ENCODE results near the gene EPHA6. TPM values are rescaled to one million over a fixed set of nuclear protein-coding genes. Genes with fewer than 3 reads are reported as not detected.

Gene EPHA6
- total and polyA plus RNA-seq, 2 donors (not counting 3 experiments of a cell fraction or from before 2014, with no cell fraction given) = not detected

DNA sequence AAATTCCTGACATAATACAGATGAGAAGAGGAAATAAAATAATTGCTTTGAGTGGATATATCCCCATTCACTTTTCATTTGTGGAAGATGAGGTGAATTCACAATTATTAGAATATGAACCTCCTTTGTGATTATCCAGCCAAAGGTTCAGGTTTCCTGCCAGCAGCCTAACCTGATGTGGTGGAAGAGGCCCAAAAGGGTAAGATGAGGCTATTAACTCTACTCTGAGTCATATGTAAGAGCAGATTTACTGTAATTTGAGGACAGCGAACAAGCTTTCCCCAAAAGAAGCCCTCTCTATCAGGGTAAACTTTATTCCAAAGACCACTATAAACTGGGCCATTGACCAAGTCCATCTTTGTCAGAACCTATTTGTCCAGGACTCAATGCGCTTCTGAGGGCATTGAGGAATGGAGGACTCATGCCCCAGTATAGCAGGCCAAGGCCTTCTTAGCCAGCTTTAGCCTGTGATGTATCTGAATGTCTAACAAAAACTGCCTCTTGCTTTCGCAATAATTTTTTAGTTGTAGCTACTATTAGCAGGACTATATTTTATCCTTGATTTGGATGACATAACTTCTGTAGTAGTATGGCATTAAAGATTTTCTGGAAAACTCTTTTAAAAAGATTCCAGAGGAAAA is 859.1 kb downstream of the EPHA6 start:
- H4K20me1 ChIP-seq (replicated peaks; ENCODE audit: control insufficient read depth, extremely low read depth, insufficient read depth, low read length) = no peaks in the 10 kb centered on the region
- H3K4me1 ChIP-seq (ENCODE audit: control insufficient read depth, extremely low read depth, insufficient read depth, low read length) = no peaks in the 10 kb centered on the region
- H3K79me2 ChIP-seq (ENCODE audit: control insufficient read depth, insufficient read depth, low read length) = no peaks in the 10 kb centered on the region
- CTCF ChIA-PET = no interaction called here
- no peak overlapping the region for H3K27ac ChIP-seq (ENCODE audit: insufficient read depth, low read depth, low read length)
- TF ChIP-seq POLR2AphosphoS5 (IDR thresholded peaks at IDR 0.05; ENCODE audit: insufficient read depth, low read depth, low read length) (no peak), POLR2A (IDR thresholded peaks at IDR 0.05; ENCODE audit: low read depth, low read length) (no peak), JUN (IDR thresholded peaks at IDR 0.05; ENCODE audit: borderline replicate concordance, insufficient read depth, insufficient read length, low read depth) (no peak), EZH2 (IDR thresholded peaks at IDR 0.05; ENCODE audit: borderline replicate concordance, low read depth, low read length, severe bottlenecking) (no peak), FOS (IDR thresholded peaks at IDR 0.05; ENCODE audit: borderline replicate concordance, insufficient read depth, low read length) (no peak), MAX (IDR thresholded peaks at IDR 0.05; ENCODE audit: insufficient read depth, insufficient read length) (no peak), GATA2 (IDR thresholded peaks at IDR 0.05; ENCODE audit: insufficient read depth, insufficient read length, low read depth, low read length) (no peak), MYC (IDR thresholded peaks at IDR 0.05; ENCODE audit: low read depth, low read length) (no peak)
- TF ChIP-seq, protein P1, sequence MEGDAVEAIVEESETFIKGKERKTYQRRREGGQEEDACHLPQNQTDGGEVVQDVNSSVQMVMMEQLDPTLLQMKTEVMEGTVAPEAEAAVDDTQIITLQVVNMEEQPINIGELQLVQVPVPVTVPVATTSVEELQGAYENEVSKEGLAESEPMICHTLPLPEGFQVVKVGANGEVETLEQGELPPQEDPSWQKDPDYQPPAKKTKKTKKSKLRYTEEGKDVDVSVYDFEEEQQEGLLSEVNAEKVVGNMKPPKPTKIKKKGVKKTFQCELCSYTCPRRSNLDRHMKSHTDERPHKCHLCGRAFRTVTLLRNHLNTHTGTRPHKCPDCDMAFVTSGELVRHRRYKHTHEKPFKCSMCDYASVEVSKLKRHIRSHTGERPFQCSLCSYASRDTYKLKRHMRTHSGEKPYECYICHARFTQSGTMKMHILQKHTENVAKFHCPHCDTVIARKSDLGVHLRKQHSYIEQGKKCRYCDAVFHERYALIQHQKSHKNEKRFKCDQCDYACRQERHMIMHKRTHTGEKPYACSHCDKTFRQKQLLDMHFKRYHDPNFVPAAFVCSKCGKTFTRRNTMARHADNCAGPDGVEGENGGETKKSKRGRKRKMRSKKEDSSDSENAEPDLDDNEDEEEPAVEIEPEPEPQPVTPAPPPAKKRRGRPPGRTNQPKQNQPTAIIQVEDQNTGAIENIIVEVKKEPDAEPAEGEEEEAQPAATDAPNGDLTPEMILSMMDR (IDR thresholded peaks at IDR 0.05; ENCODE audit: extremely low read depth in 1 of 2, insufficient read depth in 1 of 2, low read depth in 1 of 2, low read length in 2 of 2) = no peak
- H3K4me2 ChIP-seq (ENCODE audit: insufficient read depth, low read length) = no peak overlapping the region
- FAIRE-seq (no peak), DNase-seq (ENCODE audit: low read depth, low spot score) (no peak)
- no TSS peak for BruUV-seq (replicated peaks)
- H3K9me3 ChIP-seq (replicated peaks; ENCODE audit: control insufficient read depth, insufficient read depth, low read length) = no peaks in the 10 kb centered on the region
- H3K9me1 ChIP-seq (replicated peaks; ENCODE audit: control insufficient read depth, extremely low read depth, insufficient read depth, low read length) = no peaks in the 10 kb centered on the region
- H3K36me3 ChIP-seq (ENCODE audit: control insufficient read depth in 2 of 2, extremely low read depth in 1 of 2, insufficient read depth in 2 of 2, low read length in 2 of 2) = no peaks in the 10 kb centered on the region
- dilution Hi-C loops (cut with MboI; ENCODE audit: extremely low pct_ligation_motif_present, low sequenced_read_pairs) = no loop called here
- POLR2A ChIA-PET = no interaction called here
- H3K4me3 ChIP-seq (replicated peaks in 1 of 3; ENCODE audit: insufficient read depth in 1 of 3, low read depth in 1 of 3, low read length in 3 of 3) = no peak overlapping the region
- H2AFZ ChIP-seq (ENCODE audit: low read depth, low read length) = no peak overlapping the region
- no peak overlapping the region for H3K9ac ChIP-seq (replicated peaks; ENCODE audit: extremely low read depth, insufficient read depth, low read length)
- intact Hi-C loops (cut with micrococcal nuclease) = no loop called here
- no peaks in the 10 kb centered on the region for H3K27me3 ChIP-seq (ENCODE audit: control insufficient read depth in 2 of 2, insufficient read depth in 2 of 2, low read length in 2 of 2)

Data from endothelial cell of umbilical vein (primary cell).